Prostate gland (tissue), 2 donors: ENCODE measurements around the gene HS3ST3A1.

ENCODE experiments used
- CTCF ChIP-seq, 4 experiments: fragments of 200-600 bp in 2 of 4; fragments of 450-650 bp in 2 of 4; sonication (generic) in 2 of 4; IDR thresholded peaks; 1 replicate in 3 of 4; 2 replicates in 1 of 4; pipeline ENCODE4 v1.5.1; 2016 to 2019; ENCODE audit warnings: antibody characterized with exemption in 4 of 4, mild to moderate bottlenecking in 2 of 4, moderate library complexity in 2 of 4
- POLR2A ChIP-seq: fragments of 450-650 bp; IDR thresholded peaks from one replicate; pipeline ENCODE4 v1.6.1; 2016; ENCODE audit warnings: antibody characterized with exemption, mild to moderate bottlenecking

GRCh38 chr17:13569398-13570123 is 32.2 kb downstream of the HS3ST3A1 start:
- TF ChIP-seq POLR2A (no peak), CTCF (IDR thresholded peaks at IDR 0.05) (no peak)
